Ovary (tissue), 3 donors: Measurements from ENCODE around the gene FKBP3.

Source experiments
- CTCF ChIP-seq, 3 donors: fragments of 450-650 bp in 2 of 3; fragments of 200-600 bp in 1 of 3; IDR thresholded peaks; one replicate each; pipeline versions ENCODE4 v1.5.1 to v1.8.0; 2016 to 2022; ENCODE audit warnings: antibody characterized with exemption in 3 of 3, mild to moderate bottlenecking in 1 of 3
- POLR2A ChIP-seq: fragments of 450-650 bp; IDR thresholded peaks from one replicate; pipeline ENCODE4 v1.6.1; 2017; ENCODE audit warnings: antibody characterized with exemption, mild to moderate bottlenecking, moderate library complexity
- donor health status: DM: no; HTN: no; CAD: no.

GRCh38 chr14:45145214-45145613 lies 10.9 kb upstream of the FKBP3 start:
- TF ChIP-seq CTCF (IDR thresholded peaks at IDR 0.05) (no peak), POLR2A (no peak)
